ENCODE data around the gene GET3. TPM values are rescaled to one million over a fixed set of nuclear protein-coding genes. Genes with fewer than 3 reads are reported as not detected.
A peak's percentile ranks its signal among the peaks of the same experiment; 100 is the strongest.

The GET3 gene
- total and polyA plus RNA-seq, 3 donors from 2014 or later: 89.3 to 134 (median 109) TPM

- H3K36me3 ChIP-seq (ENCODE audit: low read depth, missing control alignments): no peaks in the 10 kb centered on the region
- intact Hi-C loops (cut with DNase I; ENCODE audit: low total_unique reads): no loop called here
- WGBS, 2 donors: 49 to 62% methylated on average over 5 to 17 of the region's 18 CpGs
- no peak for TF ChIP-seq CTCF (IDR thresholded peaks at IDR 0.05)
- no peak for TF ChIP-seq POLR2A (IDR thresholded peaks at IDR 0.05)
- no peaks in the 10 kb centered on the region for H3K9me3 ChIP-seq
- H3K4me3 ChIP-seq: no peak overlapping the region
- no peaks in the 10 kb centered on the region for H3K27me3 ChIP-seq
- H3K27ac ChIP-seq: peak overlapping the region; percentile 93 to 98
- DNase-seq: peak; percentile 64
- H3K4me1 ChIP-seq: peaks cover 68% of the 10 kb centered on the region
Measured at GRCh38 chr19:12786141-12786870, 49.0 kb downstream of the GET3 start.

- Histone ChIP-seq H3K9me3 (no peaks in the 10 kb centered on the region), H3K4me1 (peaks cover 68% of the 10 kb centered on the region), H3K27ac (peak overlapping the region; percentile 93 to 98), H3K27me3 (no peaks in the 10 kb centered on the region), H3K36me3 (ENCODE audit: low read depth, missing control alignments) (no peaks in the 10 kb centered on the region), H3K4me3 (no peak overlapping the region)
- WGBS, 2 donors: 70 to 74% methylated on average over 3 of the region's 3 CpGs
- DNase-seq: peak; percentile 44
- TF ChIP-seq CTCF (IDR thresholded peaks at IDR 0.05) (no peak), POLR2A (IDR thresholded peaks at IDR 0.05) (no peak)
- intact Hi-C loops (cut with DNase I; ENCODE audit: low total_unique reads): no loop called here
Measured at GRCh38 chr19:12786952-12787351, 49.7 kb downstream of the GET3 start.

- intact Hi-C loops (cut with DNase I; ENCODE audit: low total_unique reads): no loop called here
- H3K9me3 ChIP-seq: no peaks in the 10 kb centered on the region
- TF ChIP-seq CTCF (IDR thresholded peaks at IDR 0.05): no peak
- TF ChIP-seq POLR2A (IDR thresholded peaks at IDR 0.05): no peak
- no peak for DNase-seq
- H3K36me3 ChIP-seq (ENCODE audit: low read depth, missing control alignments): no peaks in the 10 kb centered on the region
- no peaks in the 10 kb centered on the region for H3K27me3 ChIP-seq
- peaks cover 68% of the 10 kb centered on the region for H3K4me1 ChIP-seq
- H3K4me3 ChIP-seq: no peak overlapping the region
- H3K27ac ChIP-seq: peak overlapping the region; percentile 93 to 98
- 50 to 52% methylated on average over 10 of the region's 10 CpGs for WGBS, 2 donors
Measured at GRCh38 chr19:12787458-12787857, 50.2 kb downstream of the GET3 start.

- H3K9me3 ChIP-seq: no peaks in the 10 kb centered on the region
- DNase-seq: no peak
- no peaks in the 10 kb centered on the region for H3K36me3 ChIP-seq (ENCODE audit: low read depth, missing control alignments)
- 32 to 44% methylated on average over 4 of the region's 4 CpGs for WGBS, 2 donors
- peaks cover 63% of the 10 kb centered on the region for H3K4me1 ChIP-seq
- no peaks in the 10 kb centered on the region for H3K27me3 ChIP-seq
- peak overlapping the region; percentile 93 to 98 for H3K27ac ChIP-seq
- intact Hi-C loops (cut with DNase I; ENCODE audit: low total_unique reads): no loop called here
- no peak overlapping the region for H3K4me3 ChIP-seq
- no peak for TF ChIP-seq CTCF (IDR thresholded peaks at IDR 0.05)
- TF ChIP-seq POLR2A (IDR thresholded peaks at IDR 0.05): no peak
Measured at GRCh38 chr19:12788042-12788681, 50.9 kb downstream of the GET3 start.
